ENCODE data around the gene NUDCD3. TPM values are rescaled to one million over a fixed set of nuclear protein-coding genes. Genes with fewer than 3 reads are reported as not detected.

Gene NUDCD3
- total RNA-seq, 1 donor from 2014 or later, result 79.0 TPM

DNA sequence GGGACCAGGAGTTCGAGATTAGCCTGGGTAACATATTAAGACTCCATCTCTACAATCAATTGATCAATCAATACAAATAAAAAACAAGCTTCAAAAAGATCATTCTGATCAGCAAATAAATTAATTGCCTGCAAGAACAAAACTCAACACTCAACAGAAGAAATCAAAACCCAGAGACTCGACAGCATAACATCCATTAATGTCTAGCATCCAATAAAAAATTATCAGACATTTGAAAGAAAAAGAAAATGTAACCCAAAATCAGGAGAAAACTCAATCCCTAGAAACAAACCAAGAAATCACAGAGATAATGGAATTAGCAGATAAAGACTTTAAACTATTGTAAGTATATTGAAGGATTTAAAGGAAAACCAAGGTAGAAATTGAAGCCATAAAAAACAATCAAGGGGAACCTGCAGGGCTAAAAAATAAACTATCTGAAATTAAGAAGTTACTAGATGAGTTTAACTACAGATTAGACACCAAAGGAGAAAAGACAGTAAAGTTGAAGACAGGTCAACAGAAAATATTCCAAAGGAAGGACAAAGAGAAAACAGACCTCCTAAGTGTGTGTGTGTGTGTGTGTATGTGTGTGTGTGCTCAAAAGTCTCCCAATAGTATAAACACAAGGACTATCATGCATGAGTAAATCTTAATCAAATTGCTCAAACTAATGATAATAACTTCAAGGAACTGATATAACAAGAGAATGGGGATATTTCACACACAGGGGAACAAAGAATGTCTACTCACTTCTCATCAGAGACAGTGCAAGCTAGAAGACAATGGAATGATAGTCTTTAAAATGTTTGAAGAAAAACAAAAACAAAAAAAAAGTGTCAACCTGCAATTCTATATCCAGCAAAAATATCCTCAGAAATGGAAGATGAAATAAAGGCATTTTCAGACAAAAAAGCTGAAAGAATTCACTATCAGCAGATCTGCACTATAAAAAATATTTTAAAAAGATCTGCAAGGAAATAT, 7.7 kb downstream of the NUDCD3 start:
- intact Hi-C loops (cut with micrococcal nuclease), result no loop called here

DNA sequence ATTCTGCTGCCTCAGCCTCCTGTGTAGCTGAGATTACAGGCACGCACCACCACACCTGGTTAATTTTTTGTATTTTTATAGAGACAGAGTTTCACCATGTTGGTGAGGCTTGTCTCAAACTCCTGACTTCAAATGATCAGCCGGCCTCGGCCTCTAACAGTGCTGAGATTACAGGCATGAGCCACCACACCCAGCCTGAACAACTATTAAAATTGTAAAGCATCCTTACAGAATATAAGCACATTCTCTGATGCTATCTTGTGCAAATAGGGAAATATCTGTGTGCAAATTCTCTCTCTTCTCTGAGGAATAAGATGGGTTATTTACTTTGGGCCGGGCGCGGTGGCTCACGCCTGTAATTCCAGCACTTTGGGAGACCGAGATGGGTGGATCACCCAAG, 12.5 kb downstream of the NUDCD3 start:
- intact Hi-C loops (cut with micrococcal nuclease), result loop anchor here (1.0 to 5.0 kb wide), 10 partner anchors 11 to 396 kb away; partner anchors contain the start of genes POLD2, POLM and YKT6

DNA sequence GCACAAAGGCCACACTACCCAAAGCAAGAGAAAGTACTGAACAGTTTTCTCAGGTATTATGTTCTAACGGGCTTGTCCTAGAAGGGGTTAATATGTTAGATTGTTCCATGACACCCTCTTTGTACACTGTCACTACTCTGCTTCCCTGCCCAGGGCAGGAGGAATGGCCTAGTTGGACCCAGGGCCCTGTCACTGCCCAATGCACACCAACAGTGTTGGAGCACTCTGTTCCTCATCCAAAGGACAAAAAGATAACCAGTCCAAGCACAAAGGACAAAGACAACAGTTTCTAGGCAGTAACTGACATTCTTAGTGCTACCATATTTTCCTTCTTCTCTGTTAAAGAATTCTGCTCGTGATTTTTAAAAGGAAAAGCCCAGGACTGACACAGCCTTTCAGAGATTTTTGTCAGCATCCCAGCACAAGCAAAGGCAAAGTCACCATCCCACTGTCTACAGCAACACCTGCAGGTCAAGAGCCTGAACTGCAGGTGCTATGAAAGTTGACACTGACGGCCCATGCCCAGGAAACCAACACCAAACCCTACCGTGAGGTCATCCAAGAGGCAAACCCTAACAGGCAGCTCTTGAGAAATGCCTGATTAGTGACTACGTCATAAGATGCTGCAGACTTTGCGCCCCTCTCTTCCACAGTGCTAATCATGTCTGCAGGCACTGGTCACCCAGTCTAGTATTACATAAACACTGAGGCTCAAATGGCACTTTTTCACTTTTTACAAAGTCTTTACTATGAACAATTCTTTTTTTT, 13.2 kb downstream of the NUDCD3 start:
- intact Hi-C loops (cut with micrococcal nuclease), result loop anchor here (1.0 to 5.0 kb wide), 10 partner anchors 12 to 395 kb away; partner anchors contain the start of genes POLD2, POLM and YKT6

DNA sequence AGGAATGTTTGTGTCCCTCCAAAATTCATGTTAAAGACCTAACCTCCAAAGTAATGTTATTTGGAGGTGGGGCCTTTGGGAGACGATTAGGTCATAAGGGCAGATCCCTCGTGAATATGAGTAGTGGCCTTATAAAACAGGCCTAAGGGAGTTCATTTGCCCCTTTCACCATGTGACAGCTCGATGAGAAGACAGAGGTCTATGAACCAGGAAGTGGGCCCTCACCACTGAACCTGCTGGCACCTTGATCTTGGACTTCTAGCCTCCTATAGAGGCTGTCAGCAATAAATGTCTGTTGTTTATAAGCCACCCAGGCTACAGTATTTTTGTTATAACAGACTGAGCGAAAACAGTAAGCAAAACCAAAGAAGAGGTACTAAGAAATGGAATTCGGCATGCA, 14.1 kb downstream of the NUDCD3 start:
- intact Hi-C loops (cut with micrococcal nuclease), result loop anchor here (2.0 to 5.0 kb wide), 3 partner anchors 104 to 394 kb away; partner anchors contain the start of genes POLM and YKT6

DNA sequence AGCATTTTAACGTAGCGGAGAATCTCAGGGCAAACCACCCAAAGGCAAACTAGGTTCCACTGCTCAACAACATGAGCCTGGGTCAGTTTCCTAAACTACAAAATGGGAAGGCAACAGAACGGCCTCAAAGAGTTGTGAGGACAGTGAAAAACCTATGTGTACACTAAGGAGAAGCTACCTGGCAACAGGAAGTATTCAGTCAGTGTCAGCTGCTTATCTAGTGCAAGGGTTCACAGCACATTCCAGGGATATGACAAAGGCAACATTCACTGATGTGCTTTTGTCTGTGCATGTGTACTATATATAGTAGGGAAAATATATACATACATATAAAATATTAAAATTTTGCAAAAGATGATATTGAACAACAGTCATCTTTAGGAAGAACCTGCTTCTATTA, 17.2 kb downstream of the NUDCD3 start:
- intact Hi-C loops (cut with micrococcal nuclease), result no loop called here

DNA sequence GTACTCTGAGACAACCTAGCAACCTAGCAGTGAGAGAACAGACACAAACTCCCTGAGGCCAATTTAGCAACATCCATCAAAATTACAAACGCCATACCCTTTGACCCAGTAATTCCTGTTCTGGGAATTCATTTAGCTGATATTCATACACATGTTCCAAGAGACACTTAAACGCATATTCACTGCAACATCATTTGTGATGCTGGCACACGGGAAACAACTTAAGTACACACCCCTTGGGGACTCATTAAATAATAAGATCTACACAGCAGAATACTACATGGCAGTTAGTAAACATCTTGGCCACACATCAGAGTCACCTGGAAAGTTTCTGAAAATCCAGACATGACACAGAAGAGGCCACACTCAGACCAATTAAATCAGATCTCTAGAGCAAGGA, 17.6 kb downstream of the NUDCD3 start:
- intact Hi-C loops (cut with micrococcal nuclease), result no loop called here

DNA sequence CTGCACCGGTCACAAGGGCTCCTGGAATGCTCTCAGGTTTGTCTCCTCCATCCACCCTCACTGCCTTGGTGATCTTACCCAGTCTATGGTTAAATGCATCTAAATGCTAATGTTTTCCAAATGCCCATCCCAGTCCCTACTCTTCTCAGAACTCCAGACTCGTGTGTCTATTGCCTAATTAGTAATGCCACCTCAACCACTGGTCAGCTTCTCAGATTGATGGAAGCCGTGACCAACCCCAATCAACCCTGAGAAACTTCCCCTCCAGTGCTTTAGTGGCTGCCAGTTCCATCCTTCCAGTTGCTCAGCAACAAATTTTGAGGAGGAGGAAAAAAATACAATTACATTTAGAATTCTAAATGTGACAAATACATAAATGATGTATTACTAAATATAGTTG, 18.6 kb downstream of the NUDCD3 start:
- intact Hi-C loops (cut with micrococcal nuclease), result no loop called here

DNA sequence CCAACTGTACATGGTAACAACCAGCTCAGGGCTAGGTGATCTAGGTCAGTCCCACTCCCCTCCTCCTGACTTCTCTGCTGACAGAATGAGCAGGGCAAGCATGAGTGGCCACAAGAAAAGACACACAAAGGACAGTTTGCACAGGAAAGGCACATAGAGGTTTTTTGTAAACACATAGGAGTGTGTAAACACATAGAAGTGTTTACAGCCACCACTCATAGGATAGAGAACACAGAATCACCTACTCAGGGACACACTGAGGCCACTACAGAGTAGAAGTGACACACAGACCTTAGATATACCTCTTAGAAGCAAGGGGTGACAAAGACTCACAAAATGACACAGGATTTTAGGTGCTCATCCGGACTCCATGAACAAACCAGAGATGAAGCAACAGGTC, 19.0 kb downstream of the NUDCD3 start:
- intact Hi-C loops (cut with micrococcal nuclease), result no loop called here

DNA sequence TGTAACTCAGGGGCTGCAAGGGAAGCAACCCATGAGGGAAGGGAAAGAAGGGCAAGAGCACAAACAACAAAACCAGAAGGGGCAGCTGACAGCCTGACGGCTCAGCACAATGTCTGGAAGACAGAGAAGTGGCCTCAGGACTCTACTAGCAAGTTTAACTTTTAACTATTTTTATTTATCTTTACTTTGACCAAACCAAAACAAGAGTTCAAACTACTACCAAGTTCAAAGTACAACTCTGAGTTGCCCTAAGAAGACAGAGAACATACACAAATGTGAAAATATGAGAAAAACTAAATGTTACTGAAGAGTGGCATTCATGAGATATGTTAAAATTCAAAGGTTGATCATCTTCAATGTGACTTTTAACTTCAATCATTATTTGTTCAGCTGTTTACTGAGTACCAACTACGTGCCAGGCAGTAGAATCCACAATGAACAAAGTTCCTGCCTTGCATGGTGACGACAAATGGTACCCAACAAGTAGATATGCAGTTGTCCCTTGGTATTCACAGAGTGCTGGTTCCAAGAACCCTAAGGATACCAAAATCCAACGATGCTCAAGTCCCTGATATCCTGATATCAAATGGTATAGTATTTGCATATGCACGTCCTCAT, 19.7 kb downstream of the NUDCD3 start:
- intact Hi-C loops (cut with micrococcal nuclease), result no loop called here

DNA sequence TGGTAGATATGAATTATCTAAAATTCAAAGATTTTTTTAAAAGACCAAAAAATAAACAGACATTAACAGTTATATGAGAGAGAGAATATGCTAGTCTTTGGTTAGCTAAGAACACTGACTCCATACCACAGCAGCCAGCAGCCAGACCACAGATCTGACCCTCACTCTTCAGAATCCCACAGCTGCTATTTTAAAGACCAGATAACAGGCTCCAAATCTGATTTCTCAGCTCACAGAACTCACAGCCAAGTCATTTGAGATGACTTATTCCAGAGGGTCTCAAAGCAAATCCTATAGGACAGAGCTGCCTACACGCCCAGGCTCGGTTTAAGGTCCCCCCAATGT, 20.4 kb downstream of the NUDCD3 start:
- intact Hi-C loops (cut with micrococcal nuclease), result no loop called here

DNA sequence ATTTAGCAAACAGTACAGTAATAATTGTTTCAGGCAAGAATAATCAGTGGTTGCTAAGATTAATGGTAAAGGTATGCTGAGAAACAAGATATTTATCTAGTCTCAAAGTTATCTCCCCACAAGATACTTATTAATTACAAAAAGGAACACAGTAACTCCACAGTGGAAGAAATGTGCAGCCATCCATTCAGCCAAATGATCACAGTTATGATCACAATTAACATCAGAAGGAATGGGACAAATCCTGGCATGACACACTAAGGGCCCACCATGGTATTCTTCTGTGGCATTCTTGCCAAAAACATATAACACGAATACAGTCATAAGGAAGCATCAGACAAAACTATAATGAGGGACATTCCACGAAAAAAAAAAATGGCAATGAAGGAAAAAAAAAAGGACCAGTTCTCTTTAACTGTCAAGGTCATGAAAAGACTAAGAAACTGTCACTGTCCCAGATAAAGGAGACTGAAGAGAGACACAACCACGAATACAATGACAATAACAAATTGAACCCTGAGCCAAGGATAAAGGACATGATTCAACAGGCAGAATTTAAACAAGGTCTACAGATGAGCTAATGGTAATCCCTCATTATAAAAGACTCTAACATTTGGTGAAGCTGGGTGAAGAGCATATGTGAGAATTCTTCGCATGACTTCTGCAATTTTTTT, 20.9 kb downstream of the NUDCD3 start:
- intact Hi-C loops (cut with micrococcal nuclease), result no loop called here

DNA sequence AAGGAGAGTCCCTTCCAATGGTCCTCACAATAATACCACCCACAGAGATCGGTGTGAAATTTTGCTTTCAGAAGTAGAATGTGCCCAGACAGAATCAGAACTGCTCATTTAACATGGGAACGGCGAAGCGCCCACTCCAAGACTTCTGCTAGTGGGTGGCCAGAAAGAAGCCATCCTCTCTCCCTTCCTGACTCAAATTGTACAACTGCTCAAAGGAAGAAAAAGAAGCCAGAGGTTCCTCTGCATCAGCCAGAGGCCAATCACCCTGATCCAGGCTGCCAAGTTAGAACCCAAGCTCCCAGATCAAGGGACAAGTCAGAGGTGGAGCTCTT, 23.3 kb downstream of the NUDCD3 start:
- intact Hi-C loops (cut with micrococcal nuclease), result no loop called here

DNA sequence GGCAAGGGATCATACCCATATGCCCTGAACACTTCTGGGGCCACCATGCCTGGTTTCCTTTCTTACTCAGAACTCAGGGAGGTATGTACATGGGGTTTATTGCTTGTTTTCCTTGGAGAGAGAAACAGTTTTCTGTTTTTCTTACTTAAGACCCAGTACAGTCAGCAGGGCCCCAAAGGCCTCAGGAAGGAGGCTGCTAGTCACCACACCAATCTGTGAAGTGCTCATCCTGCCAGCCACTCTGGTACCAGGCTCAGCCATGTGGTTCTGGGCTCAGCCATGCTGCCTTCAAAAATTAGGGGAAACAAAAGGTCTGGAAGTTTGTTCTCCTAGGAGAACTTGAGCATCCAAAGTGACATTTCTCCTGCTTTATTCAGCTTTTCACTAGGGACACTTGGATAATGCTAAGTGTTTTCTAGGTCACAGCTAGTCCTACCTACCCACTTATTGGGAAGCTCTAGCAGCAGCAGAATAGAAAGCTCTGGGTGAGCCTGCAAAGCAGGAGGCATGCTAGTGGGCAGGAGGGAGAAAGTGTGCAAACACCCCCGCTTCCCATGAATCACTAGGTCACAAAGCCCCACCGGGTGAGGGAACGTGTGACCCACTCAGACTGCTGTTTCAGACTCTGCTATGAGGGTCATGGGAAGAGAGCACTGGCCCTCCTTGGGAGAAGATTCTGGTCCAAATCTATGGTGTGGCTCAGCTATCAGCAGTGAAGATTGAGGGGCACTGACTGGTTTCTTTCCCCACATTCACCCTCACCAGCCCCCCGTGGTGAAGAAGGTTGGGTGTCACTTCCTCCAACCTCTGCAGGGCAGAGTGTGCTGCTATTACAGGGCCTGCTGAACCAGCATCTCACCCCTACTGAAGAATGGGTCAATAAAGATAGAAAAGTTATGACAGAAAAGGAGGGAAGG, 23.9 kb downstream of the NUDCD3 start:
- intact Hi-C loops (cut with micrococcal nuclease), result no loop called here

DNA sequence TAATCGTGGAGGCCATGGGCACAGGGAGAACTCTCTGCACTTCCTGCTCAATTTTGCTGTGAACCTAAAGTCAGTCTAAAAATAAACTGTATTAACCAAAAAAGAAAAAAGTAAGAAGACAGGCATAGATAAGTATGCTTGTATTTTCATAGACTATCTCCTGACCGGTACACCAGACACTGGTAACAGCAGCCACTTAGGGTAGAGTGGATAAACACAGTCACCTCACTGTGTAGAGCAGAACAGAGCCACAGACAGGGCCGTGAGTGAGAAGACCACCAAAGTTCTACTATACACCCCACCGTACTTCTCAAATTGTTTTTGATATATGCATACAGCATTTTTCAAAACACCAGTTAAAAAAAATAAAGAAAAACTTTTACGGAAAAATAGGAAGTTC, 25.0 kb downstream of the NUDCD3 start:
- intact Hi-C loops (cut with micrococcal nuclease), result no loop called here

DNA sequence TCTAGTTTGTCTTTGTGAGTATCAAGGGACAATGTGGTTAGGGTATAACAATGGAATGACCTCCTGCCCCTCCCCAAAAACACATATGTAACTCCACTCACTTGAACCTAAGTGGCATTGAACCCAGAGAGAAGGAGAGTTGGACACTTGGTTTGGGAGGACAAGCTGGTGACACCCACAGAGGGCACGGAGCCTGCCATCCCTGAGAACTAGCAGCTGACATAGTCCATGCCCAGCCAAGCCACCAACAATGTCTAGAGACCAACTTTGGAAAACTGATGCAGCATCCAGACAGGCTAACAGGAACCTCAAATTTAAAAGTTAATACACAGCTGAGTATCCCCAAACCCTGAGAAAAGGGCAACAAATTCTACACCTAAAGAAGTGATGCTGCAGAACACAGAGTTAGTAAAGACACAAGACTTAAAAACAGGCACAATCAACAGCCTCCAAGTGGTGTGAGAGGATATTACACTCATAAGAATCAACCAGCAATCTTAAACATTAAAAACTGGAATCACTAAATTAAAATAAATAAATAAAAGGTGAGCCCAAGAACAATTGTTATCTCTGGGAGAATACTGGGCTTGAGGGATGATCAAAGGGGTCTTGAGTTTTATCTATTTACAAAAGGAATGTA, 27.2 kb downstream of the NUDCD3 start:
- intact Hi-C loops (cut with micrococcal nuclease), result loop anchor here (5.0 kb wide), 2 partner anchors 86 to 221 kb away; no protein-coding TSS in a partner anchor

DNA sequence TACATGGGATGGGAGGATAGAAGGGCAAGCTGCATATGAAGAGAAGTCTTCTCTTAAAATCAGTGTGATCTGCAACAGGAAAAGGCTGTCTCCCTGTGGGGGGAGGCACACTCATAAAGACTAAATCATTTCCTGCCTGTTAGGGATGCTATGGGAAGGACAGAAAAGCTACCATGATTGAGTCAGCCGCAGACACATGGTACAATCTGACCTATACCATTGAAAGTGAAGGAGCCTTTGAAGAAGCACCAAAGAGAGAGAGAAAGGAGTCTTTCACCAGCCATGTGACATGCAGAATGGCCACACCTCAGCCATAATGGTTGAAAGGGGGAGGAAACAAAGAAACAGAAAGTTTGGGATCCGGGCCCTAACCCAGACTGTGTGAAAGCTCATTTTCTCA, 29.1 kb downstream of the NUDCD3 start:
- intact Hi-C loops (cut with micrococcal nuclease), result loop anchor here (1.0 to 5.0 kb wide), 5 partner anchors 84 to 592 kb away; partner anchors contain the start of genes DDX56 and MRPS24

DNA sequence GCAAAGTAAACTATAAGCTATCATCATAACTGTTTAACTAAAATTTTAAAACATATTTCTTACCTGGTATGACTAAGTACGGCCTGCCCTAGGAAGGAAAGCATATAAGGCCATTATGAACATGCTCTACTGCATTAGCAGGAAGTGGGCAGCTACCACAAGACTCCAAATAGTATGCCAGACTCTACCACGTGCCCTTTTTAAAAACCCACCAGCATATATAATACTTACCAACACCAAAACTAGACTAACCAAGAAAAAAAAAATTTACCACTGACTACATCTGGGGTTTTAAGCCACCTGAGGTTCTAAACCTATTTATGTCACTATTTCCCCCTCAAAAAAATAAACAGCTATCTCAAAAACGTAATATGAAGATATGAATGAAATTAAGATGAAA, 30.1 kb downstream of the NUDCD3 start:
- intact Hi-C loops (cut with micrococcal nuclease), result loop anchor here (1.0 to 5.0 kb wide), 4 partner anchors 24 to 218 kb away; partner anchors contain the start of gene NUDCD3

DNA sequence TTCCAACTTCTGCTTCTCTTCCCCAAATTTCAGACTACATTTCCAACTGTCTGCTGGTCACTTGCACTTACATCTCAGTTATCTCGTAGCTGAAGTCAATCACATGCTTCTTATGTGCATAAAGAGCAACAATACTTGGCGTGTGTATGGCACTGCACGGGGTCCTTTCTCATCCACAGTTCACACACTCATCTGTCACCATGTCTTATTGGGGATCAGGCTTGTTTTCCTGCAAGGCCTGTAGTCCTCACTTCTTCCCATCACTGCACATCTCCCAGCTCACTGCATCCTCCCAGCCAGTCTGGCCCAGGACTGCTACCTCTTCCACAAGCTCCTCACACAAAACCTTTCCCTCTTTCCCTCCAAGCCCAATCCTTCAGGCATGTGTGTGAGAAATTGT, 35.3 kb downstream of the NUDCD3 start:
- intact Hi-C loops (cut with micrococcal nuclease), result no loop called here

DNA sequence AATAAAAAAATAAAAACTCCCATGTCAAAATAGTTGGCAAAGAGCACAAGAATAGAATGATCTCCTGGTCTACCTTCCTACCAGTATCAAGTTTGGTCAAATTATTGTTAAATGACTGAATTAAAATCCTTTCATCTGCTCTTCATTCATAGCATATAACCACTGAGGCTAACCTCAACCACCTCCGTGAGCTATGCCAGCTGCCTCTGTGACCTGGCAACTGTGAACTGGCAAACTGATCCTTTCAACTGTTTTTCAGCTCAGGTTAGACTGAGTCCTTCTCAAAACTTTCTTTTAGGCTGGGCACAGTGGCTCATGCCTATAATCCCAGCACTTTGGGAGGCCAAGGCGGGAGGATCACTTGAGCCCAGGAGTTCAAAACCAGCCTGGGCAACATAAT, 36.1 kb downstream of the NUDCD3 start:
- intact Hi-C loops (cut with micrococcal nuclease), result no loop called here

DNA sequence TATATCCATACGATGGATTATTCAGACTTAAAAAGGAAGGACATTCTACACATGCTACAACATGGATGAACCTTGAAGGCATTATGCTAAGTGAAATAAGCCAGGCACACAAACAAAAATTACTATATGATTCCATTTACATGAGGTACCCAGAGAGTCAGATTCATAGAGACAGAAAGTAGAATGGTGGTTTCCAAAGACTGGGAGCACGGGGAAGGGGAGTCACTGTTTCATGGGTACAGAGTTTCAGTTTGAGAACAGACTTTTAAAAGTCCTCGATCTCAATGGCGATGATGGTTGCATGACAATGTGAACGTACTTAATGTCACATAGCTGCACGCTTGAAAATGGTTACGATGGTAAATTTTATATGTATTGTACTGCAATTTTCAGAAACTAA, 39.3 kb downstream of the NUDCD3 start:
- intact Hi-C loops (cut with micrococcal nuclease), result no loop called here
